Prostate gland (tissue), 2 donors: ENCODE measurements around the gene KIAA1755.

Experiments
- POLR2A ChIP-seq: fragments of 450-650 bp; IDR thresholded peaks from one replicate; pipeline ENCODE4 v1.6.1; 2016; ENCODE audit warnings: antibody characterized with exemption, mild to moderate bottlenecking
- POLR2AphosphoS5 ChIP-seq: sonication (generic); formaldehyde crosslinking; IDR thresholded peaks from one replicate; pipeline ENCODE4 v1.6.1; 2017; ENCODE audit warnings: antibody characterized with exemption
- TF ChIP-seq, protein P1 (sequence below), 4 experiments: fragments of 200-600 bp in 2 of 4; fragments of 450-650 bp in 2 of 4; sonication (generic) in 2 of 4; IDR thresholded peaks; 1 replicate in 3 of 4; 2 replicates in 1 of 4; pipeline ENCODE4 v1.5.1; 2016 to 2019; ENCODE audit warnings: antibody characterized with exemption in 4 of 4, mild to moderate bottlenecking in 2 of 4, moderate library complexity in 2 of 4

GRCh38 chr20:38171675-38172043 is 88.9 kb downstream of the KIAA1755 start:
- no peak for TF ChIP-seq POLR2AphosphoS5
- TF ChIP-seq, protein P1, sequence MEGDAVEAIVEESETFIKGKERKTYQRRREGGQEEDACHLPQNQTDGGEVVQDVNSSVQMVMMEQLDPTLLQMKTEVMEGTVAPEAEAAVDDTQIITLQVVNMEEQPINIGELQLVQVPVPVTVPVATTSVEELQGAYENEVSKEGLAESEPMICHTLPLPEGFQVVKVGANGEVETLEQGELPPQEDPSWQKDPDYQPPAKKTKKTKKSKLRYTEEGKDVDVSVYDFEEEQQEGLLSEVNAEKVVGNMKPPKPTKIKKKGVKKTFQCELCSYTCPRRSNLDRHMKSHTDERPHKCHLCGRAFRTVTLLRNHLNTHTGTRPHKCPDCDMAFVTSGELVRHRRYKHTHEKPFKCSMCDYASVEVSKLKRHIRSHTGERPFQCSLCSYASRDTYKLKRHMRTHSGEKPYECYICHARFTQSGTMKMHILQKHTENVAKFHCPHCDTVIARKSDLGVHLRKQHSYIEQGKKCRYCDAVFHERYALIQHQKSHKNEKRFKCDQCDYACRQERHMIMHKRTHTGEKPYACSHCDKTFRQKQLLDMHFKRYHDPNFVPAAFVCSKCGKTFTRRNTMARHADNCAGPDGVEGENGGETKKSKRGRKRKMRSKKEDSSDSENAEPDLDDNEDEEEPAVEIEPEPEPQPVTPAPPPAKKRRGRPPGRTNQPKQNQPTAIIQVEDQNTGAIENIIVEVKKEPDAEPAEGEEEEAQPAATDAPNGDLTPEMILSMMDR (IDR thresholded peaks at IDR 0.05) = no peak
- TF ChIP-seq POLR2A = no peak
